Measurements from ENCODE around the gene ZNF496. TPM values are rescaled to one million over a fixed set of nuclear protein-coding genes. Genes with fewer than 3 reads are reported as not detected.
A peak's percentile ranks its signal among the peaks of the same experiment; 100 is the strongest.
"Not testable (repeated sequence)": the region's sequence is repeated elsewhere in the genome, so short reads cannot be mapped to it uniquely, and the experiment has no call there.

Gene ZNF496
- 41.0 and 43.9 TPM in 2 replicates for total RNA-seq

DNA sequence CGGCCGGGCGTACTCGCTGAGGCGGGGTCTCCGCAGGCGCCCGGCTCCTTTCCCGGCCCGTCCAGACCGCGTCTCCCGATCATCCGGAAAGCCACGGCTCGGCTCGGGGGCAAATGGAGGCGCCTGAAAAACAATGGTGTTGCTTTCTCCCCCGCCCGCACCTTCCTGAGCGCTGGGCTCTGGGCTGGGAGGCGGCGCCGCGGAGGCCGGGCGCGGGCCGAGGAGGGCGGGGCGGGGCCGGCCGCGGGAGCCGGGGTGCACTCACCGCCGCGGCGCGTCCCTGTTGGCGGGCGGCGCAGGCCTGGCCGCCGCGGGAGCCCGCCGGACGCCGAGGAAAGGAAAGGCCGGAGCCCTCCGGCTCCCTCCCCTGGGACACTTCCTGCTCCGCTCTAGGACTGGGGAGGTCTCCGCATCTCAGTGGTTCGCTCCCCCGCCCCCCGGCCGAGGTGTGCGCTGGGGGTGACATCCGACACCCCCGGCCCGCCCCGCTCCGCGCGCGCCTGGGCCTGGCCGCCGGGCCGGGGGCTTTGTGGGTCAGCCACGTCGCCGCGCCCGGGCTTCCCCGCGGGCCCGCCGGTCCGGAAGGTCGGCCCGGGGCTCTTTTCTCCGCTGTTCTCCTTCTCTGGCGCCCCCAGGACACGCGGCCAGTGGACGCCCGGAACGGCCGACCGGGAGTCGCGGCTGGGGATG, at the start of gene ZNF496:
TSS of gene ZNF496 (minus strand) at position 343 of the 690 bp plus-strand sequence. CDS start 2,289 bp downstream, outside the sequence.
- DNase-seq (ENCODE audit: low read depth): no peak
- TF ChIP-seq, protein P1, sequence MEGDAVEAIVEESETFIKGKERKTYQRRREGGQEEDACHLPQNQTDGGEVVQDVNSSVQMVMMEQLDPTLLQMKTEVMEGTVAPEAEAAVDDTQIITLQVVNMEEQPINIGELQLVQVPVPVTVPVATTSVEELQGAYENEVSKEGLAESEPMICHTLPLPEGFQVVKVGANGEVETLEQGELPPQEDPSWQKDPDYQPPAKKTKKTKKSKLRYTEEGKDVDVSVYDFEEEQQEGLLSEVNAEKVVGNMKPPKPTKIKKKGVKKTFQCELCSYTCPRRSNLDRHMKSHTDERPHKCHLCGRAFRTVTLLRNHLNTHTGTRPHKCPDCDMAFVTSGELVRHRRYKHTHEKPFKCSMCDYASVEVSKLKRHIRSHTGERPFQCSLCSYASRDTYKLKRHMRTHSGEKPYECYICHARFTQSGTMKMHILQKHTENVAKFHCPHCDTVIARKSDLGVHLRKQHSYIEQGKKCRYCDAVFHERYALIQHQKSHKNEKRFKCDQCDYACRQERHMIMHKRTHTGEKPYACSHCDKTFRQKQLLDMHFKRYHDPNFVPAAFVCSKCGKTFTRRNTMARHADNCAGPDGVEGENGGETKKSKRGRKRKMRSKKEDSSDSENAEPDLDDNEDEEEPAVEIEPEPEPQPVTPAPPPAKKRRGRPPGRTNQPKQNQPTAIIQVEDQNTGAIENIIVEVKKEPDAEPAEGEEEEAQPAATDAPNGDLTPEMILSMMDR (conservative IDR thresholded peaks at IDR 0.05; ENCODE audit: low read depth, low read length): no peak
- H3K4me3 ChIP-seq (ENCODE audit: low read depth, low read length): peak within 1 kb of the TSS; percentile 71

DNA sequence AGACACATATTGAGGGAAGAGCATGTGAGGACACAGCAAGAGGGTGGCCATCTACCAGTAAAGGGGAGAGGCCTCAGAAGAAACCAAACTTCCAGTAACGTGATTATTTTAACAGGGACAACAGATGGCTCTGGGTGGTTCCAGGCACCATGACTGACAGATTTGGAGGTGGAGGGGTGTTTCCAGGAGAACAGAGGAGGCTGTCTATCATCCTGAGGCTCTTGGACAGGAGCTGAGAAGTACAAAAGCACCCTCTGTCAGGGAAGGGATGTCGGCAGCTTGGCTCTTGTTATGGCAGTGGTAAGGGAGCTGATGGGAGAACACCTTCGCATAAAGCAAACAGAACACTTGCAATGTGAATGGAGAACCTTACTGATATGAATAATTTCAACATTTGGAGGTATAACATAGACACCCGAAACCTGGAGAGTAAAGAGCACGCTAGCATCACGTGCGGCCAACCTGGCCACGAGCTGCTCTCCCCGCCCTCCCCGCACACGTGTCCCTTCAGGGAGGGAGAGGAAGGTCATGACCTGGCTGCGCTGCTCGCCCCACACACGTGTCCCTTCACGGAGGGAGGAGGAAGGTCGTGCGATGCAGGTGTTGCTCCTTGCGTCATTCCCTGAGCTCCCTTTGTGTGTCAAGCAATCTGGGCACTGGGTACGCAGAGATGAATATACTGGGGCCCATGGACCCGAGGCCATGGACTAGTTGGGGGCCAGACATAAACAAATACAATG, 46.8 kb upstream of the ZNF496 start:
- H3K4me3 ChIP-seq (ENCODE audit: low read depth, low read length): no peak overlapping the region
- no peak for DNase-seq (ENCODE audit: low read depth)
- TF ChIP-seq, protein P1 (conservative IDR thresholded peaks at IDR 0.05; ENCODE audit: low read depth, low read length): no peak

DNA sequence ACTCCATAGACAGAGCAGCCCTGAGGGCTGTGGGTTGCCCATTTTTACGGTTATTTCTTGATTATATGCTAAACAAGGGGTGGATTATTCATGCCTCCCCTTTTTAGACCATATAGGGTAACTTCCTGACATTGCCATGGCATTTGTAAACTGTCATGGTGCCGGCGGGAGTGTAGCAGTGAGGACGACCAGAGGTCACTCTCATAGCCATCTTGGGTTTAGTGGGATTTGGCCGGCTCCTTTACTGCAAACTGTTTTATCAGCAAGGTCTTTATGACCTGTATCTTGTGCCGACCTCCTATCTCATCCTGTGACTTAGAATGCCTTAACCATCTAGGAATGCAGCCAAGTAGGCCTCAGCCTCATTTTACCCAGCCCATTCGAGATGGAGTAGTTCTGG, 46.0 kb upstream of the ZNF496 start:
- H3K4me3 ChIP-seq (ENCODE audit: low read depth, low read length); DNase-seq (ENCODE audit: low read depth): not testable (repeated sequence)

DNA sequence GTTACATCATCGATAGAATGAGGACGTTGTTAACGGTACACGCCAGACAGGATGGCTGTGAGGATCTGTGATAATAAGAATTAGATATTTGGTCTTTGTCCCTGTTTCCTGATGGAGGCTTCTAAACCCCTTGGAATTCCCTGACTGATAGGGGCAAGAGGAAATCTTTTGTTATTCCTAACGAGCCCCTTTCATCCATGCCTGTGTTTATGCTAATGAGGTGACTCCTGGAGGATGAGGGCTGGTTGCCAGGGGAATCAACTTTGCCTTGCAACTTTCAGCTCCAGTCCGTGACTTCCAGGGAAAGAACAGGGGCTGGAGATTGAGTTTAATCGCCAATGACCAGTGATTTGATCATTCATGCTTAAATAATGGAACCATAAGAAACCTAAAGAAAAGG, 45.0 kb upstream of the ZNF496 start:
- TF ChIP-seq, protein P1 (conservative IDR thresholded peaks at IDR 0.05; ENCODE audit: low read depth, low read length): no peak
- no peak overlapping the region for H3K4me3 ChIP-seq (ENCODE audit: low read depth, low read length)
- DNase-seq (ENCODE audit: low read depth): no peak

DNA sequence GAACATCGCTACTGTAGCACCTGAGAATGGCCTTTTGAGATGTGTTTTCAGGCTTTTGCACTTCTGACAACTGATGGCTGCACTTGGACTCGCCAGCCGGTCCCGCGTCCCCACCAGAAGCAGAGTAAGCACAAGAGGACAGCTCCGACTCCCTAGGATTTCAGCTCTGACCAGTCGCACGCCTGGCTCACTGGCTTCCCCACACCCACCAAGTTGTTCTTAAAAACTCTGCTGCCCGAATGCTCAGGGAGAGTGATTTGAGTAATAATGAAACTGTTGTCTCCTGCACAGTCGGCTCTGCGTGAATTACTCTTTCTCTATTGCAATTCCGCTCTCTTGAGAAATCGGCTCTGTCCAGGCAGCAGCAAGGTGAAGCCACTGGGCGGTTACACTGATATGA, 44.1 kb upstream of the ZNF496 start:
- no peak overlapping the region for H3K4me3 ChIP-seq (ENCODE audit: low read depth, low read length)
- DNase-seq (ENCODE audit: low read depth): no peak
- TF ChIP-seq, protein P1 (conservative IDR thresholded peaks at IDR 0.05; ENCODE audit: low read depth, low read length): no peak

DNA sequence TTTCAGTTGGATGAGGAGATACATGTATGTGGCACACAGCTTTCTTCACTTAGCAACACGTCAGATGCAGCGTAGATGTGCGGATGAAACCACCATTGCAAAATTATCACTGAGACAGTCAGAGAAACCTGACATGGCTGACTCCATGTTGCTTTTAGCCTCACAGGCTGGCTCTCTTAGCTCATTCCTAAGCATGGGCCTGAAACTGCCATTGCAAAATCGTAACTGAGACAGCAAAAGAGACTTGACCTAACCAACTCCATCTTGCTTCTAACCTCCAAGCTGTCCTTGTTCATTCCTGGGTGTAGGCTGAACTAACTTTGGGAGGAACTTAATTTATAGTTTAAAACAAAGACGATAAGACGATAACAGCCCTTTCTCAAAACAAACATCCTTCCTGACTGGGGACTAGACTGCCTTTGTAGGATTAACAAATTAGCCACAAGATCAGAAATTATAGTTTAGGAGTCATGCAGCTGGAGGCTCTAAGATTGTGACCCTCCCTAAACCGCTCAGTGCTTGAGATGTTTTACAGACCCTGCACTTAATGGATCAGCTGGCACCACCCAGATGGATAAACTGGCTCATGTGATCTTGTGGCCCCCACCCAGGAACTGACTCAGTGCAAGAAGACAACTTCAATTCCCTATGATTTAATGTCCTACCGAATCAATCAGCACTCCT, 43.1 kb upstream of the ZNF496 start:
- not testable (repeated sequence) for H3K4me3 ChIP-seq (ENCODE audit: low read depth, low read length); DNase-seq (ENCODE audit: low read depth)

DNA sequence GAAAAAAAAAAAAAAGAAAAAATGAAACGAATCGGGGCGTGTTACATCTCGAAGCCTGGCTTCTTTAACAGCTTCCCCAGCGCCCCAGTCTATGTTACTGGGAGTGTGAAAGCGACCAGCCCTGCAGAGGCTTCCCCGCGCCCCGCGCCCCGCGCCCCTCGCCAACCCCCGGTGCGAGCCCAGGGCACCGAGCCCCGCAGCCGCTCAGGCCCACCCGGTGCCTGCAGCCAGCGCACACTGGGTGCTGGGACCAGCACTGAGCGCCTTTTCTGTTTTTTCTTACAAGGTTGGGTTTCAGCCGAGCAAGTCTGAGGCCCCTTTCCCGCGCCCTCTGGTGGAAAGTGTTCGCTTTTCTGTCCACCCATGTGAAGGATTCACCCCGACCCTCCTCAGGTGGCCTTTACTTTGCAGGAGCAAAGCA, 42.1 kb upstream of the ZNF496 start:
- peak overlapping the region; percentile 29 for H3K4me3 ChIP-seq (ENCODE audit: low read depth, low read length)
- TF ChIP-seq, protein P1 (conservative IDR thresholded peaks at IDR 0.05; ENCODE audit: low read depth, low read length): peak; percentile 54
- DNase-seq (ENCODE audit: low read depth): no peak
